ENCODE results near the gene ZNF716.
"Not testable (repeated sequence)": the region's sequence is repeated elsewhere in the genome, so short reads cannot be mapped to it uniquely, and the experiment has no call there.

Gene ZNF716

DNA sequence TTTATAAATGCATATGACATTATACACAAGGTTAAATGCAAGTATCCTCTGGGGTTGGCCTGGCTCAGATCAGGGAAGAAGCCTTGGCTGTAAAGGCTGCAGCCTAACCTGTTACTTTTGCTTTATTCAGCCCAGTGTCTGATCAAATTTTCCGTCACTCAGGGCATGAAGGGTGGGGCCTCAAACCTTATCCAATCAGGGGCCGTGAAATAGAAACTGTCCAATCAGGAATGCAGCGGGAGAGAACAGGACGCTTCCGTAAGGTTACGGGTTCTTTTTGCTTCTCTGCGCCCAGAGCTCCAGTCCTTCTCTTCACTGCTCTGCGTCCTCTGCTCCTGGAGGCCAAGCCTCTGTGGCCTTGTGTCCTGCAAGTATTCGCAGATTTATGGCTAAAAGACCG lies at the start of gene ZNF716:
Gene ZNF716, plus strand, starts transcription at position 274 of the 400 bp plus-strand sequence. Its CDS starts 112 bp downstream, at position 386.
- DNase-seq (ENCODE audit: low read depth), result no peak
- no peak for TF ChIP-seq CTCF (IDR thresholded peaks at IDR 0.05; ENCODE audit: low read depth, low read length, missing control alignments)
- in situ Hi-C loops (cut with HindIII; ENCODE audit: low sequenced_read_pairs), result no loop called here
- no peak within 1 kb of the TSS for H3K4me3 ChIP-seq (ENCODE audit: low read depth, low read length)

DNA sequence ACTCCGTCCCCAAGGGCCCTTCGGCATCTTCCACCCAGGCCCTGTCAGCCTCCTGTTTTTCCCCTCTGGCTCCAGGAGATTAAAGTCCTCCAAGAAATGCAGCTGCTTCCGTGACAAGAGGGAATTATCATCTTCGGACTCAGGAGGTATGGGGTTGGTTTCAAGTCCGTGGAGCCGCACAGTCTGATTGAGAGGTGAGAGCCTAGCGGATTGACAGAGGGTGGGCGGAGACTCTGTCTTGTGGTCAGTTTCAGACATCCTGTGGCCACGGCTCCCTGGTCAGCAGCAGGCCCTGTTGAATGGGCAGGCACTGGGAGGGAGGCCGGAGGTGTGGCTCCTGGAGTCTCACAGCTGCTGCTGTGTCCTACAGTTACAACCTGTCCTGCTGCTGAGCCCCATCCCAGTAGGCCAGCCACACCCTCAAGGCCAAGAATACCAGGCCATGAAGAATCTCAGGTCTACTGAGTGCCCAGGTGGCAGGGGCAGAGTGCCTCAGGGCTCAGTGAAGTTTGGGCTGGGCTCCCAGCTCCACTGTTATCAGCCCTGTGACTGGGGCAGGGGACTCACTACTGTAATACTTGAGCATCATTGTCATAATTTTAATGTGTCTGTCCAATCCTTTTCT lies 49.3 kb upstream of the ZNF716 start:
- no peak for DNase-seq (ENCODE audit: low read depth)
- in situ Hi-C loops (cut with HindIII; ENCODE audit: low sequenced_read_pairs), result no loop called here
- TF ChIP-seq CTCF (IDR thresholded peaks at IDR 0.05; ENCODE audit: low read depth, low read length, missing control alignments), result no peak

GRCh38 chr7:57403051-57403450 lies 46.9 kb upstream of the ZNF716 start:
- in situ Hi-C loops (cut with HindIII; ENCODE audit: low sequenced_read_pairs); DNase-seq (ENCODE audit: low read depth); H3K4me3 ChIP-seq (ENCODE audit: low read depth, low read length): not testable (repeated sequence)

More for the DNA sequence above, 49.3 kb upstream of the ZNF716 start:
- H3K4me3 ChIP-seq (ENCODE audit: low read depth, low read length), result no peak overlapping the region

GRCh38 chr7:57403601-57404342 lies 46.2 kb upstream of the ZNF716 start:
- H3K4me3 ChIP-seq (ENCODE audit: low read depth, low read length), result no peak overlapping the region
- in situ Hi-C loops (cut with HindIII; ENCODE audit: low sequenced_read_pairs), result no loop called here

GRCh38 chr7:57404343-57404966 lies 45.5 kb upstream of the ZNF716 start:
- no peak overlapping the region for H3K4me3 ChIP-seq (ENCODE audit: low read depth, low read length)
- TF ChIP-seq CTCF (IDR thresholded peaks at IDR 0.05; ENCODE audit: low read depth, low read length, missing control alignments), result no peak
- DNase-seq (ENCODE audit: low read depth), result no peak
- in situ Hi-C loops (cut with HindIII; ENCODE audit: low sequenced_read_pairs), result no loop called here

More at GRCh38 chr7:57403601-57404342, 46.2 kb upstream of the ZNF716 start:
- no peak for TF ChIP-seq CTCF (IDR thresholded peaks at IDR 0.05; ENCODE audit: low read depth, low read length, missing control alignments)
- no peak for DNase-seq (ENCODE audit: low read depth)

DNA sequence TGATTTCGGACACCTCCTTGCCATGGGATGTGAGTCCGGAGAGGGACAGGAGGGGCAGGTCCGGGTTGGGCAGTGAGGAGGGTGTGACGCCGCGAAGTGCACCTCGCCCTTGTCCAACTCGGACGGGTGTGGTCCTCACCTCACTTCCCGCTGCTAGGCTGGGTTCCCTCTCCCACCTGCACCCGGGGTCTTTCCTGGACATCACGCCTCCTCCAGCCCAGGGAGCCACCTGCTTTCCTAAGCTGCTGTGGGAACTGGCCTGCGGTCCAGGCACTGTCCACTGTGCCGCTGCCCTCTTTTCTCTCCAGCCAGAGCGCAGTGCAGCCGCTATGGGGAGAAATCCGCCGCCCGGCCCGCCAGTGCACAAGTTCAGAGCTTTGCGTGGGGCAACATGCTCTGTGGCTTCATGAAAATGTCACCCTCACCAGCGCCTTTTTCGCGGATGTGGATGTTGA lies 45.0 kb upstream of the ZNF716 start:
- DNase-seq (ENCODE audit: low read depth), result no peak
- H3K4me3 ChIP-seq (ENCODE audit: low read depth, low read length), result no peak overlapping the region
- in situ Hi-C loops (cut with HindIII; ENCODE audit: low sequenced_read_pairs), result no loop called here
- no peak for TF ChIP-seq CTCF (IDR thresholded peaks at IDR 0.05; ENCODE audit: low read depth, low read length, missing control alignments)

GRCh38 chr7:57407125-57407524 lies 42.9 kb upstream of the ZNF716 start:
- TF ChIP-seq CTCF (IDR thresholded peaks at IDR 0.05; ENCODE audit: low read depth, low read length, missing control alignments), result no peak
- in situ Hi-C loops (cut with HindIII; ENCODE audit: low sequenced_read_pairs), result no loop called here
- no peak for DNase-seq (ENCODE audit: low read depth)
- no peak overlapping the region for H3K4me3 ChIP-seq (ENCODE audit: low read depth, low read length)

All from astrocyte of the cerebellum (primary cell).